HL-60 (cell line): ENCODE data around the gene DLL4.

Source experiments
- CTCF ChIP-seq: IDR thresholded peaks from one replicate; pipeline ENCODE4 v1.5.1; 2011; ENCODE audit warnings: low read length, control low read depth, inconsistent platforms; ENCODE audit not compliant: insufficient read depth
- GABPA ChIP-seq: IDR thresholded peaks from 2 replicates; pipeline ENCODE4 v1.6.1; 2012; ENCODE audit warnings: low read depth
- POLR2AphosphoS5 ChIP-seq: IDR thresholded peaks from 2 replicates; pipeline ENCODE4 v1.6.1; 2012; ENCODE audit warnings: low read depth
- TF ChIP-seq, protein P1 (sequence below): IDR thresholded peaks from 2 replicates; pipeline ENCODE4 v1.6.1; 2012; ENCODE audit warnings: low read depth; ENCODE audit not compliant: insufficient replicate concordance

GRCh38 chr15:40900256-40901052, 28.7 kb upstream of the DLL4 start:
- TF ChIP-seq, protein P1, sequence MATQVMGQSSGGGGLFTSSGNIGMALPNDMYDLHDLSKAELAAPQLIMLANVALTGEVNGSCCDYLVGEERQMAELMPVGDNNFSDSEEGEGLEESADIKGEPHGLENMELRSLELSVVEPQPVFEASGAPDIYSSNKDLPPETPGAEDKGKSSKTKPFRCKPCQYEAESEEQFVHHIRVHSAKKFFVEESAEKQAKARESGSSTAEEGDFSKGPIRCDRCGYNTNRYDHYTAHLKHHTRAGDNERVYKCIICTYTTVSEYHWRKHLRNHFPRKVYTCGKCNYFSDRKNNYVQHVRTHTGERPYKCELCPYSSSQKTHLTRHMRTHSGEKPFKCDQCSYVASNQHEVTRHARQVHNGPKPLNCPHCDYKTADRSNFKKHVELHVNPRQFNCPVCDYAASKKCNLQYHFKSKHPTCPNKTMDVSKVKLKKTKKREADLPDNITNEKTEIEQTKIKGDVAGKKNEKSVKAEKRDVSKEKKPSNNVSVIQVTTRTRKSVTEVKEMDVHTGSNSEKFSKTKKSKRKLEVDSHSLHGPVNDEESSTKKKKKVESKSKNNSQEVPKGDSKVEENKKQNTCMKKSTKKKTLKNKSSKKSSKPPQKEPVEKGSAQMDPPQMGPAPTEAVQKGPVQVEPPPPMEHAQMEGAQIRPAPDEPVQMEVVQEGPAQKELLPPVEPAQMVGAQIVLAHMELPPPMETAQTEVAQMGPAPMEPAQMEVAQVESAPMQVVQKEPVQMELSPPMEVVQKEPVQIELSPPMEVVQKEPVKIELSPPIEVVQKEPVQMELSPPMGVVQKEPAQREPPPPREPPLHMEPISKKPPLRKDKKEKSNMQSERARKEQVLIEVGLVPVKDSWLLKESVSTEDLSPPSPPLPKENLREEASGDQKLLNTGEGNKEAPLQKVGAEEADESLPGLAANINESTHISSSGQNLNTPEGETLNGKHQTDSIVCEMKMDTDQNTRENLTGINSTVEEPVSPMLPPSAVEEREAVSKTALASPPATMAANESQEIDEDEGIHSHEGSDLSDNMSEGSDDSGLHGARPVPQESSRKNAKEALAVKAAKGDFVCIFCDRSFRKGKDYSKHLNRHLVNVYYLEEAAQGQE: no peak
- no peak for TF ChIP-seq POLR2AphosphoS5
- no peak for TF ChIP-seq CTCF
- TF ChIP-seq GABPA: no peak
